Central memory CD8-positive, alpha-beta T cell (primary cell): ENCODE results near the gene DGCR8.

Experiments used
- ATAC-seq: fragments of 150-1000 bp; cut with Tn5 transposase; replicated peaks from 2 replicates; pipeline ENCODE4 v1.10.0; 2022; ENCODE audit warnings: mild to moderate bottlenecking, moderate FRiP score, moderate number of reproducible peaks; ENCODE audit not compliant: poor library complexity, severe bottlenecking; ENCODE audit errors: extremely low read depth
- DNase-seq, 2 donors: peaks; one replicate each; pipeline ENCODE4 v3.0.0; 2021; ENCODE audit warnings: low spot score in 2 of 2
- H3K27ac Mint-ChIP-seq: one replicate; pipeline ENCODE4 v1.8.0; 2022; ENCODE audit warnings: low read depth, mild to moderate bottlenecking, moderate library complexity, mixed read lengths
- H3K27me3 Mint-ChIP-seq: one replicate; pipeline ENCODE4 v1.8.0; 2022; ENCODE audit warnings: mixed read lengths
- H3K36me3 Mint-ChIP-seq: one replicate; pipeline ENCODE4 v1.8.0; 2022; ENCODE audit warnings: mild to moderate bottlenecking, moderate library complexity, mixed read lengths; ENCODE audit not compliant: insufficient read depth
- H3K4me1 Mint-ChIP-seq: one replicate; pipeline ENCODE4 v1.8.0; 2022; ENCODE audit warnings: mixed read lengths
- H3K4me3 Mint-ChIP-seq: one replicate; pipeline ENCODE4 v1.8.0; 2022; ENCODE audit warnings: mild to moderate bottlenecking, moderate library complexity, mixed read lengths
- H3K9me3 Mint-ChIP-seq: one replicate; pipeline ENCODE4 v1.8.0; 2022; ENCODE audit warnings: mixed read lengths

DGCR8 gene

GRCh38 chr22:20141186-20142077 lies 61.4 kb downstream of the DGCR8 start:
- H3K27ac Mint-ChIP-seq: no peak overlapping the region
- H3K9me3 Mint-ChIP-seq: no peaks in the 10 kb centered on the region
- DNase-seq (no peak), ATAC-seq (no peak)
- no peak overlapping the region for H3K4me3 Mint-ChIP-seq
- H3K4me1 Mint-ChIP-seq: peaks cover 12% of the 10 kb centered on the region
- H3K36me3 Mint-ChIP-seq: peaks cover 4% of the 10 kb centered on the region
- no peaks in the 10 kb centered on the region for H3K27me3 Mint-ChIP-seq

GRCh38 chr22:20142711-20143621 lies 62.9 kb downstream of the DGCR8 start:
- Mint-ChIP-seq H3K36me3 (peaks cover 4% of the 10 kb centered on the region), H3K4me1 (peaks cover 5% of the 10 kb centered on the region), H3K4me3 (no peak overlapping the region), H3K9me3 (no peaks in the 10 kb centered on the region), H3K27ac (no peak overlapping the region), H3K27me3 (no peaks in the 10 kb centered on the region)
- no peak for DNase-seq
- no peak for ATAC-seq

- DNase-seq: no peak
- Mint-ChIP-seq H3K27ac (no peak overlapping the region), H3K4me1 (no peaks in the 10 kb centered on the region), H3K36me3 (peaks cover 2% of the 10 kb centered on the region), H3K9me3 (no peaks in the 10 kb centered on the region), H3K27me3 (no peaks in the 10 kb centered on the region), H3K4me3 (no peak overlapping the region)
- ATAC-seq: no peak
Observed at GRCh38 chr22:20143883-20144665, 64.0 kb downstream of the DGCR8 start.

GRCh38 chr22:20145206-20145831 lies 65.3 kb downstream of the DGCR8 start:
- peaks cover 2% of the 10 kb centered on the region for H3K36me3 Mint-ChIP-seq
- no peaks in the 10 kb centered on the region for H3K9me3 Mint-ChIP-seq
- H3K27ac Mint-ChIP-seq: no peak overlapping the region
- no peak overlapping the region for H3K4me3 Mint-ChIP-seq
- H3K4me1 Mint-ChIP-seq: no peaks in the 10 kb centered on the region
- no peak for ATAC-seq
- H3K27me3 Mint-ChIP-seq: no peaks in the 10 kb centered on the region
- DNase-seq: no peak

GRCh38 chr22:20145832-20146223 lies 65.8 kb downstream of the DGCR8 start:
- Mint-ChIP-seq H3K4me1 (no peaks in the 10 kb centered on the region), H3K36me3 (peaks cover 2% of the 10 kb centered on the region), H3K27me3 (no peaks in the 10 kb centered on the region), H3K9me3 (no peaks in the 10 kb centered on the region), H3K27ac (no peak overlapping the region), H3K4me3 (no peak overlapping the region)
- no peak for ATAC-seq
- DNase-seq: no peak

GRCh38 chr22:20146777-20147176 lies 66.7 kb downstream of the DGCR8 start:
- no peaks in the 10 kb centered on the region for H3K4me1 Mint-ChIP-seq
- H3K36me3 Mint-ChIP-seq: peaks cover 2% of the 10 kb centered on the region
- H3K27ac Mint-ChIP-seq: no peak overlapping the region
- no peak overlapping the region for H3K4me3 Mint-ChIP-seq
- DNase-seq (no peak), ATAC-seq (no peak)
- no peaks in the 10 kb centered on the region for H3K27me3 Mint-ChIP-seq
- H3K9me3 Mint-ChIP-seq: no peaks in the 10 kb centered on the region

GRCh38 chr22:20147237-20147988 lies 67.4 kb downstream of the DGCR8 start:
- DNase-seq (no peak), ATAC-seq (no peak)
- Mint-ChIP-seq H3K4me3 (no peak overlapping the region), H3K27me3 (no peaks in the 10 kb centered on the region), H3K36me3 (peaks cover 2% of the 10 kb centered on the region), H3K4me1 (no peaks in the 10 kb centered on the region), H3K27ac (no peak overlapping the region), H3K9me3 (no peaks in the 10 kb centered on the region)

- Mint-ChIP-seq H3K9me3 (no peaks in the 10 kb centered on the region), H3K36me3 (peaks cover 2% of the 10 kb centered on the region), H3K27ac (no peak overlapping the region), H3K27me3 (no peaks in the 10 kb centered on the region), H3K4me1 (no peaks in the 10 kb centered on the region), H3K4me3 (no peak overlapping the region)
- DNase-seq: no peak
- no peak for ATAC-seq
Observed at GRCh38 chr22:20148414-20148813, 68.4 kb downstream of the DGCR8 start.

GRCh38 chr22:20149257-20150250 lies 69.5 kb downstream of the DGCR8 start:
- no peak overlapping the region for H3K27ac Mint-ChIP-seq
- no peaks in the 10 kb centered on the region for H3K36me3 Mint-ChIP-seq
- H3K4me3 Mint-ChIP-seq: no peak overlapping the region
- no peak for DNase-seq
- H3K4me1 Mint-ChIP-seq: no peaks in the 10 kb centered on the region
- H3K9me3 Mint-ChIP-seq: no peaks in the 10 kb centered on the region
- no peak for ATAC-seq
- no peaks in the 10 kb centered on the region for H3K27me3 Mint-ChIP-seq

- Mint-ChIP-seq H3K4me3 (no peak within 1 kb of the TSS), H3K36me3 (no peaks in the 10 kb centered on the region), H3K4me1 (no peaks in the 10 kb centered on the region), H3K27ac (no peak within 1 kb of the TSS), H3K27me3 (no peaks in the 10 kb centered on the region), H3K9me3 (no peaks in the 10 kb centered on the region)
- DNase-seq (no peak), ATAC-seq (no peak)
Observed at GRCh38 chr22:20150381-20151275, 70.6 kb downstream of the DGCR8 start, which contains the start of gene CCDC188. Gene CCDC188, minus strand, starts transcription at chr22:20151055. Its CDS starts 69 bp downstream, at chr22:20150986.
